CD8-positive, alpha-beta memory T cell (primary cell): ENCODE data around the gene MIER3. TPM values are rescaled to one million over a fixed set of nuclear protein-coding genes. Genes with fewer than 3 reads are reported as not detected.

ENCODE experiments used
- CTCF ChIA-PET: fragments of 350-600 bp; sonication (Branson Sonifier 250); formaldehyde crosslinking; loops from one replicate; lab custom pipeline; 2021; ENCODE audit warnings: antibody characterized with exemption; lab: Charles Lee
- POLR2A ChIA-PET: fragments of 350-600 bp; sonication (Branson Sonifier 250); formaldehyde crosslinking; loops from one replicate; lab custom pipeline; 2021; ENCODE audit warnings: antibody characterized with exemption; lab: Charles Lee
- DNase-seq, 5 donors: peaks; one replicate each; pipeline versions ENCODE4 v3.0.0 to v3.0.0-alpha.2; 2020 to 2022; ENCODE audit warnings: mixed read lengths in 1 of 5
- H3K27ac ChIP-seq: one replicate; pipeline ENCODE4 v1.7.0; 2013; ENCODE audit warnings: low read depth, mild to moderate bottlenecking, low read length, moderate library complexity
- H3K27me3 ChIP-seq: 2 replicates; pipeline ENCODE4 v1.7.0; 2013; ENCODE audit warnings: low read length, mild to moderate bottlenecking; ENCODE audit not compliant: insufficient read depth, poor library complexity, severe bottlenecking
- H3K36me3 ChIP-seq: 2 replicates; pipeline ENCODE4 v1.7.0; 2013; ENCODE audit warnings: mild to moderate bottlenecking, low read length, moderate library complexity; ENCODE audit not compliant: insufficient read depth
- H3K4me1 ChIP-seq: 2 replicates; pipeline ENCODE4 v1.7.0; 2013; ENCODE audit warnings: mild to moderate bottlenecking, low read length, moderate library complexity; ENCODE audit not compliant: insufficient read depth
- H3K4me3 ChIP-seq: 2 replicates; pipeline ENCODE4 v1.7.0; 2013; ENCODE audit warnings: mild to moderate bottlenecking, low read length
- H3K9me3 ChIP-seq: 2 replicates; pipeline ENCODE4 v1.7.0; 2013; ENCODE audit warnings: mild to moderate bottlenecking, low read length
- H3K27ac Mint-ChIP-seq, 8 donors: one replicate each; pipeline ENCODE4 v1.8.0; 2020 to 2021; ENCODE audit warnings: mixed read lengths in 8 of 8, mild to moderate bottlenecking in 6 of 8, inconsistent platforms in 3 of 8, moderate library complexity in 3 of 8
- H3K27me3 Mint-ChIP-seq, 2 donors: one replicate each; pipeline ENCODE4 v1.8.0; 2020 to 2021; ENCODE audit warnings: mixed read lengths in 2 of 2, mild to moderate bottlenecking in 1 of 2, moderate library complexity in 1 of 2
- H3K36me3 Mint-ChIP-seq, 3 donors: one replicate each; pipeline ENCODE4 v1.8.0; 2020 to 2021; ENCODE audit warnings: mixed read lengths in 3 of 3, inconsistent platforms in 1 of 3, mild to moderate bottlenecking in 1 of 3
- H3K4me1 Mint-ChIP-seq, 3 donors: one replicate each; pipeline ENCODE4 v1.8.0; 2020 to 2021; ENCODE audit warnings: mixed read lengths in 3 of 3, inconsistent platforms in 1 of 3, mild to moderate bottlenecking in 1 of 3
- H3K4me3 Mint-ChIP-seq, 7 donors: one replicate each; pipeline ENCODE4 v1.8.0; 2020 to 2021; ENCODE audit warnings: mixed read lengths in 7 of 7, mild to moderate bottlenecking in 6 of 7, moderate library complexity in 4 of 7, inconsistent platforms in 2 of 7
- H3K9me3 Mint-ChIP-seq, 5 donors: one replicate each; pipeline ENCODE4 v1.8.0; 2020 to 2022; ENCODE audit warnings: mixed read lengths in 5 of 5, mild to moderate bottlenecking in 3 of 5, moderate library complexity in 2 of 5, inconsistent platforms in 1 of 5
- polyA plus RNA-seq: library from polyadenylated mRNA; unstranded; fragments of 300-500 nt; fragmentation: Illumina TruSeq; gene quantifications from one replicate; pipeline ENCODE4 v1.2.3, GENCODE V29; 2021
- total RNA-seq, 2 experiments: library from RNA; stranded (reverse); gene quantifications; one replicate each; pipeline ENCODE4 v1.2.3, GENCODE V29; 2021

The MIER3 gene, protein sequence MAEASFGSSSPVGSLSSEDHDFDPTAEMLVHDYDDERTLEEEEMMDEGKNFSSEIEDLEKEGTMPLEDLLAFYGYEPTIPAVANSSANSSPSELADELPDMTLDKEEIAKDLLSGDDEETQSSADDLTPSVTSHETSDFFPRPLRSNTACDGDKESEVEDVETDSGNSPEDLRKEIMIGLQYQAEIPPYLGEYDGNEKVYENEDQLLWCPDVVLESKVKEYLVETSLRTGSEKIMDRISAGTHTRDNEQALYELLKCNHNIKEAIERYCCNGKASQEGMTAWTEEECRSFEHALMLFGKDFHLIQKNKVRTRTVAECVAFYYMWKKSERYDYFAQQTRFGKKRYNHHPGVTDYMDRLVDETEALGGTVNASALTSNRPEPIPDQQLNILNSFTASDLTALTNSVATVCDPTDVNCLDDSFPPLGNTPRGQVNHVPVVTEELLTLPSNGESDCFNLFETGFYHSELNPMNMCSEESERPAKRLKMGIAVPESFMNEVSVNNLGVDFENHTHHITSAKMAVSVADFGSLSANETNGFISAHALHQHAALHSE
- 10 to 100 TPM; 23.6 to 26.0 TPM for total RNA-seq
- polyA plus RNA-seq, result 8.2 TPM

DNA sequence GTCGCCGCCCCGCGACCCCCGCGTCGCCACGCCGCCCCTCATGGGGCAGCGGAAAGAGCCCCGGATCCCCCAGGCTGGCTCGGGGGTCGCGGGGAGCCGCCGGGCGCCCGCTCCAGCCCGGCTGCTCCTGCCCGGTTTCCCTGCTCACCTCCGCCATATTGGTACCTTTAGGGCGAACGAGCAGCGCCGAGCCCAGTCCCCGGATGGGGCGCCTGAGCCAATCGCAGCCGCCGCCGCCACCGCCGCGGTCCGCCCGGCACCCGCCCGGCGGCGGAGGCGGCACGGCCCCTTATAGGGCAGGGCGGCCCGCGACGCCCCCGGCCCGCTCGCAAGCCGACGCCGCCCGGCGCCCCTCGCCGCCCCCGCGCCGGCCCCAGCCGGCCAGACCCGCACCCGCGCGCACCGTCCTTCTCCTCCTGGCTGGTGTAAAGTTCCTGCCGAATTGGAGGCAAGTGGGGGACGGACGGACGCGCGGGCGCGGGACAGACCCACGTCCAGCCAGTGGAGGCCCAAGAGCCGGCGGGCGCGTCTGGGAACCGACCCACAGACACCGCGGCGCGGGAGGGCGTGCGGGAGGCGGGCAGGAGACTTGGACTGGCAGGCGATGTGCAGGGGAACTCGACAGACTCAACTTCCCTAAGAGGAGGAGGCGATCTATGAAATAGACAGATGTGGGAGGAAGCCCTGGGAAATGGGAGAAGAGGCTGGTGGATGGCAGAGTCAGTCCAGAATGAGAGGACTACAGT, at the start of gene MIER3:
Gene MIER3 (minus strand): TSS at position 178 of the 746 bp plus-strand sequence. CDS start 21 bp downstream, at position 157.
- DNase-seq, result peak; percentile 72 to 85 (median 75)
- Histone ChIP-seq H3K36me3 (no peaks in the 10 kb centered on the region), H3K9me3 (no peaks in the 10 kb centered on the region), H3K4me3 (peak within 1 kb of the TSS; percentile 74), H3K4me1 (peaks cover 16% of the 10 kb centered on the region), H3K27me3 (peaks cover 17% of the 10 kb centered on the region), H3K27ac (peak within 1 kb of the TSS; percentile 28)
- Mint-ChIP-seq H3K27ac (peak within 1 kb of the TSS; percentile 83 to 93 (median 92)), H3K4me1 (peaks cover 20 to 29% (median 25%) of the 10 kb centered on the region in 3 donors), H3K27me3 (peaks cover 14 to 31% of the 10 kb centered on the region in 2 donors), H3K36me3 (peaks cover 0 to 15% (median 0%) of the 10 kb centered on the region in 3 donors), H3K9me3 (no peaks in the 10 kb centered on the region), H3K4me3 (peak within 1 kb of the TSS; percentile 88 to 99 (median 95))
- CTCF ChIA-PET, result no interaction called here
- POLR2A ChIA-PET, result no interaction called here

DNA sequence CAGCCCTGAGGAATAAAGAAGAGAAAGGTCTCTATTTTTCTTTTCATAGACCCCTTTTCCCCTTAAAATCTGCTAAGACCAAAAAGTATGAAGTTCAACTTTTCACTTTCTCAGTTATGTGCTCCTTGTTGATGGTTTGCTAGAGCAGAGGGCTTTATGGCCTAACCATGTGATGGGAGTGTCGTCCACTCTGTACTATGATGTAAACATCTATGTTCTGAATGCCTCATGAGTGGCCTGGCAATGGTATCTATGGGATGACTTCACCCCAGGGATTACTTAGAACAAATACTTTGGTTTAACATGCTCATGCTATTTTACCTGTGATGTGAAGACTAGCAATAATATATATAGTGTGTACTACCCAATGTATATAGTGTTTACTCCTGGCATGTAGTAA, 43.7 kb upstream of the MIER3 start:
- ChIA-PET POLR2A (no interaction called here), CTCF (interaction anchor here (1.3 kb wide), 1 partner anchor 142 kb away, joined by 8 read pairs; no protein-coding TSS in a partner anchor)

DNA sequence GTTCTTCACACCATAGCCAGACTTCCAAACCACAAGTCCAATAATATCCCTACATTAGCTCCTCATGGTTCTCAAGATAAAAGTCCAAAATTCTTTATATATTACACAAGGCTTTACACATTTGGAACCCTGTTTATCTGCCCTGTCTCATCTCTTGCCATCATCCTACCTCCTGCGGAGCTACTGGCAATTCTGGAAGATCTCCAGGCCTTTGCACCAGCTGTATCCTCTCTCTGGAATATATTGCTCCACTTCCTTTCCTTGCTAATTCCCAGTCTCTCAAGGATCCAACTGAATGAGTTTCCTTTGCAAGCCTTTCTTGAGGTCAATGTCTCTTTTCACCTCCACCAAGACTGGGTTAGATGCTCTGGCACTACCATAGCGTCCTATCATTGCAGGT, 41.3 kb upstream of the MIER3 start:
- Histone ChIP-seq H3K9me3 (no peaks in the 10 kb centered on the region), H3K27ac (no peak overlapping the region), H3K4me3 (no peak overlapping the region), H3K4me1 (no peaks in the 10 kb centered on the region), H3K36me3 (no peaks in the 10 kb centered on the region), H3K27me3 (no peaks in the 10 kb centered on the region)
- ChIA-PET POLR2A (no interaction called here), CTCF (no interaction called here)
- no peak for DNase-seq
- H3K4me3 Mint-ChIP-seq, result no peak overlapping the region
- peaks cover 1 to 17% of the 10 kb centered on the region in 2 donors for H3K27me3 Mint-ChIP-seq
- H3K9me3 Mint-ChIP-seq, result no peaks in the 10 kb centered on the region
- no peaks in the 10 kb centered on the region for H3K4me1 Mint-ChIP-seq
- H3K27ac Mint-ChIP-seq, result no peak overlapping the region
- no peaks in the 10 kb centered on the region for H3K36me3 Mint-ChIP-seq

More for the DNA sequence above, 43.7 kb upstream of the MIER3 start:
- Histone ChIP-seq H3K27me3 (peaks cover 4% of the 10 kb centered on the region), H3K4me3 (no peak overlapping the region), H3K9me3 (no peaks in the 10 kb centered on the region), H3K4me1 (no peaks in the 10 kb centered on the region), H3K36me3 (no peaks in the 10 kb centered on the region), H3K27ac (no peak overlapping the region)
- H3K4me1 Mint-ChIP-seq, result no peaks in the 10 kb centered on the region
- DNase-seq, result no peak
- H3K36me3 Mint-ChIP-seq, result no peaks in the 10 kb centered on the region
- H3K27me3 Mint-ChIP-seq, result peaks cover 3 to 17% of the 10 kb centered on the region in 2 donors
- no peak overlapping the region for H3K27ac Mint-ChIP-seq
- H3K4me3 Mint-ChIP-seq, result no peak overlapping the region
- H3K9me3 Mint-ChIP-seq, result no peaks in the 10 kb centered on the region

DNA sequence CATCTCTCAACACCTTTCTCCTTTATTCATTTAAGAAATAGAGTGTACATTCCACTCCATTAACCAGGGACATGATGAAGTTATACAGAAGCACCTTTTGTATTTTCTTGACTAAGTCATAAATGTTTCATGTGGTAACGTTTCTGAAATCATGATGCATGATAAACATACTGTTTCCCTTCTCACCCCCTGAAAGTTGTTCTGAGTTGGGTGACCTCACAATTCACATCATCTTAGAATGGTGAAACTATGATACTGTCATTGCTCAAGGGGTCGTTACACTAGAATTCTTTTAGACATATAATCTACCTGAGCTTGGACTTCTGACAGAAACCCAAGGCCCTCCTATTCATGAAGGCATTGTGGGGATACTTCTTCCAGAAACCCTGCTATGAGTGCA, 37.8 kb upstream of the MIER3 start:
- H3K4me3 Mint-ChIP-seq, result no peak overlapping the region
- H3K4me3 ChIP-seq, result no peak overlapping the region
- H3K9me3 ChIP-seq, result no peaks in the 10 kb centered on the region
- ChIA-PET POLR2A (no interaction called here), CTCF (no interaction called here)
- no peaks in the 10 kb centered on the region for H3K36me3 Mint-ChIP-seq
- H3K36me3 ChIP-seq, result no peaks in the 10 kb centered on the region
- DNase-seq, result no peak
- no peaks in the 10 kb centered on the region for H3K9me3 Mint-ChIP-seq
- no peak overlapping the region for H3K27ac ChIP-seq
- H3K27ac Mint-ChIP-seq, result no peak overlapping the region
- no peaks in the 10 kb centered on the region for H3K4me1 ChIP-seq
- H3K27me3 Mint-ChIP-seq, result peaks cover 0 to 11% of the 10 kb centered on the region in 2 donors
- peaks cover 1 to 10% (median 4%) of the 10 kb centered on the region in 3 donors for H3K4me1 Mint-ChIP-seq
- H3K27me3 ChIP-seq, result no peaks in the 10 kb centered on the region

DNA sequence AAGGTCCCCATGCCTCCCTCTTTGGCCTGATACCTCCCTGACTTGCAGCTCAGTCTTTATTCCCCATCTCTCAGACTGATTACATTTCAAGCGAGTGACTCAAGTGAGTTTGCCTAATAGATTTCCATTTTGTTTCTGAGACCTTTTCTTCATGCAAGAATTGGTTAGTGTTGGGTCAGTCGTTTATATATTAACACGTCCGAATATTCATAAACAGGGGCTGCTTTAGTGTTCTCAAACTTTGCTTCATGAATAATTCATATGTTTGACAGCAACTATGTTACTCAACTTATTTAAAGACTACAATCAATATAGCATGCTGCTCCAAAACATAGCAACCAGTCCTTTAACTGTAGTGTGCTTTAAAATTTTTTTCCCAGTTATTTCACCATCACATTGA, 36.6 kb upstream of the MIER3 start:
- DNase-seq, result no peak
- ChIA-PET POLR2A (no interaction called here), CTCF (interaction anchor here (1.0 kb wide), 1 partner anchor 150 kb away, joined by 3 read pairs; no protein-coding TSS in a partner anchor)
- H3K9me3 ChIP-seq, result no peaks in the 10 kb centered on the region
- Mint-ChIP-seq H3K9me3 (no peaks in the 10 kb centered on the region), H3K4me1 (peaks cover 13 to 22% (median 13%) of the 10 kb centered on the region in 3 donors), H3K27me3 (peaks cover 0 to 4% of the 10 kb centered on the region in 2 donors), H3K36me3 (no peaks in the 10 kb centered on the region), H3K4me3 (no peak overlapping the region), H3K27ac (no peak overlapping the region)
- H3K36me3 ChIP-seq, result no peaks in the 10 kb centered on the region
- no peaks in the 10 kb centered on the region for H3K27me3 ChIP-seq
- no peak overlapping the region for H3K4me3 ChIP-seq
- no peak overlapping the region for H3K27ac ChIP-seq
- H3K4me1 ChIP-seq, result peaks cover 9% of the 10 kb centered on the region

DNA sequence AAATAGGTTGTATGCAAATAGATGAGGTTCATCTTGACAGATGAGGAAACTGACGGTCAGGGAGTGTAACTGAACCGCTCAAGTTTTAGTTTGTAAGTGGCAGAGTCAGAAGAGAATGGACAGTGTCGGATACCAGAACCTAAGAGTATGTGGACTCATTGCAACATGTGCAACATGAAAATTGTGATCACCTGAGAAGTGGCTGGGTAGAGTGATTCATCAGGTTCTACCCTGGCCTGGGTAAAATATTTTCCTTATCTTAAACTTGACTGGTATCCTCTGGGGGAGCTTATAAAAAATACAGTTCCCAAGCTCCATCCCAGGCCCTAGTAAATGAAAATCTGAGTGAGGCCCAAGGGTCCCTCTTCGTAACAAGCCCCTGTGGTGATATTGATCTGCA, 35.2 kb upstream of the MIER3 start:
- ChIA-PET POLR2A (no interaction called here), CTCF (no interaction called here)
- Histone ChIP-seq H3K4me1 (peaks cover 9% of the 10 kb centered on the region), H3K36me3 (no peaks in the 10 kb centered on the region), H3K27me3 (no peaks in the 10 kb centered on the region), H3K9me3 (no peaks in the 10 kb centered on the region), H3K27ac (no peak overlapping the region), H3K4me3 (no peak overlapping the region)
- Mint-ChIP-seq H3K9me3 (no peaks in the 10 kb centered on the region), H3K36me3 (no peaks in the 10 kb centered on the region), H3K4me3 (no peak overlapping the region), H3K4me1 (peaks cover 13 to 25% (median 16%) of the 10 kb centered on the region in 3 donors), H3K27me3 (no peaks in the 10 kb centered on the region), H3K27ac (no peak overlapping the region)
- no peak for DNase-seq

DNA sequence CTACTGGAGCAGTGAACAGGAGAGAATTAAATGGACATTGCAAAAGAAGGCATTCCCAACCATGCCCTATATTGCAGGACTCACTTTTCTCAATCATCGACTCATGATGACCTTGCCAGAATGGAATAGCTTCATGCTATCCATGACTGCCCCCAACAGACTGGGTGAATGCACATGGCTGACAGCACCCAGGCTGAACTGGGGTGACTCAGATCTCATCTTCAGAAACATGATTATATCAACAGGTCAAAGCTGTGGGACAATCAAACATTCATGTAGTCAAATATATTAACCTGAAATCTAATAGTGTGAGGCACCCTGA, 34.7 kb upstream of the MIER3 start:
- DNase-seq, result no peak
- Histone ChIP-seq H3K27me3 (no peaks in the 10 kb centered on the region), H3K9me3 (no peaks in the 10 kb centered on the region), H3K27ac (no peak overlapping the region), H3K36me3 (no peaks in the 10 kb centered on the region), H3K4me1 (peaks cover 9% of the 10 kb centered on the region), H3K4me3 (no peak overlapping the region)
- Mint-ChIP-seq H3K36me3 (no peaks in the 10 kb centered on the region), H3K9me3 (no peaks in the 10 kb centered on the region), H3K27me3 (no peaks in the 10 kb centered on the region), H3K4me1 (peaks cover 13 to 25% (median 16%) of the 10 kb centered on the region in 3 donors), H3K4me3 (no peak overlapping the region), H3K27ac (no peak overlapping the region)
- POLR2A ChIA-PET, result no interaction called here
- CTCF ChIA-PET, result no interaction called here
